GM19467 (cell line): ENCODE data around the gene ANKRD33B.

Experiments used
- ATAC-seq: cut with Tn5 transposase; IDR thresholded peaks from one replicate; pipeline ENCODE4 v1.9.1; 2021; ENCODE audit warnings: mild to moderate bottlenecking, moderate library complexity; ENCODE audit not compliant: unreplicated experiment

ANKRD33B gene

DNA sequence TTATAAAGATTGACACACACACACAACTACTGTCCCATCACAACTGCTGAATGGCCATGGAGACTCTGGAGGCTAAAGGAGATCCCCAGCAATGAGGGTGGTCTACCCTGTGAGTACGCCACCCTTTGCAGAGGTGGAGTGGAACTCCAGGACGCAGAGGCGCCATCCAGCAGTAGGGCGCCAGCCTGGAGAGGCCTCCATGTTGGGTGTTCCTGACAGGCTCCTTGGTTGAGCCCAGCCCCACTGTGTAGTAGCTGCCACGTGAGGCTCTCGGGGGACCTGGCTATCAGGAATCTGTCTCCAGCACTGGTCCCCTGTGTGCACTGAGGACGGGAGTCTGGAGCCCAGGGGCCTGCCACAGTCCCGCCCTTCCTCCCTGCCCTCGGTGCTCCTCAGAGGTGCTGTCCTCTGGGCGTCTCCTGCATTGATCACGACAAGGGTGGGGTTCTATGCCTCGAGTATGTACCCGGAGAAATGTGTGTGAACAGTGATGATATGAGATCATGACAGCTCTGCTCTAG lies 124.8 kb downstream of the ANKRD33B start:
- ATAC-seq, result no peak

DNA sequence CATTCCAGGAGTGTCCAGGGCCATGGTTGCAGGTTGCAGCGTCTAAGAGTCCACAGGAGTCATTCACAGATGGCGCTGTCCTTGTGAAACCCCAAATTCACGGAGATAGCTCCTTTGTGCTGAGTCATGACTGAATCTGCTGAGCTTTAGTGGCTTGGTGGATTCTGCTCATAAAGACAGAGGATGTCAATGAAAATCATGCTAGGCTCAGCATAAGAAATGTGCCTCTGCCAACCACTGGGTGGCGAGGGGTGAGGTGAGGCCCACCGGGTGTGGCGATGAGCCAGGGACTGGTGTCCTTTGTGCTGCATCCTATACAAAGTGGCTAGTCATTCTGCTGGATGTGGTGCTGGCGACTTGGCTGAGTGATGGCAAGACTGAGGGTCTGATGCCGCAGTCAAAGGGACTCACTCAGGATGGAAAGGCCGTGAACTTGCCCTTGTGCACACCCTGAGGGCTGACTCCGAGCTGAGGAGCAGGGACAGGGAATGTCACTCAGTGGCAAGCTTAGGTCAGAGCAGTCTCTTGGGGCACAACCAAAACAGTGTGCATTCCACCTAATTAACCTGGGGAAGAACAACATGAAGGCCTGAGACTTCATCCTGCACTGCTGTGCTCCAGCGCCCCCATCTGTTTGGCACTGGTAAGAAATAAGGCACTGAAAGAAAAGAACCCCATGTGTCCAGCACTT lies 125.7 kb downstream of the ANKRD33B start:
- ATAC-seq, result no peak

DNA sequence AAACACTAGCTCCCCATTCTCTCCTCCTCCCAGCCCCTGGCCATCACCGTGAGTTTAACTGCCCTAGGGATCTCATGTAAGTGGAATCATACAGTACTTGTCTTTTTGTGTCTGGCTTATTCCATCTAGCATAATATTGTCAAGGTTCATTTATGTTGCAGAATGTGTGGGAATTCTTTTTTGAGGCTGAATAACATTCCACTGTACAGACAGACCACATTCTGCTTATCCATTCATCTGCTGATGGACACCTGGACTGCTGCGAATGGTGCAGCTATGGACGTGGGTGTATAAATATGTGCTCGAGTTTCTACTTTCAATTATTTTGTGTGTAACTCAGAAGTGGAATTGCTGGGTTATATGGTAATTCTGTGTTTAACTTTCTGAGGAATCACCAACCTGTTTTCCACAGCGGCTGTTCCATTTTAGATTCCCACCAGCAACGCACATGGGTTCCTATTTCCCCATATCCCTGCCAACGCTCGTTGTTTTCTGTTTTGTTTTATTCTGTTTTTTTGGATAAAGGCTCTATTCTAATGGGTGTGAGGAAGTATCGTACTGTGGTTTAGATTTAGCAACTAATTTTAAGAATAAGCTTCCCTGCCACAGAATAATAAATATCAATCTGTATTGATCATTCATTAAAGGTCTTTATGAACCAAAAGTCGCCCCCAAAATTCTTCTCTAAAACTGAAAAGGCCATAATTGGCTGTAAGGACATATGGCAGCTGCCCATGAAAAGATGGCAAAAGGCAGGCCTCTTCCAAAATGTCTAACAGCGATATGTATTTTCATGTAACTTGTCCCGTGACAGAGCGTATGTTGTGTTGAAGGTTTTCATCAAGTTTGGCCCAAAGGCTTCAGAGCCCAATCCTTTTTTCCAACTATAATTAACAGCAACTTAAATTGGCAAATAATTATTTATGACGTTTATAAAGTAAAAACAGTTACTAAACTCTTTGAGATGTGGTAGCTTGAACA lies 126.9 kb downstream of the ANKRD33B start:
- ATAC-seq, result no peak

DNA sequence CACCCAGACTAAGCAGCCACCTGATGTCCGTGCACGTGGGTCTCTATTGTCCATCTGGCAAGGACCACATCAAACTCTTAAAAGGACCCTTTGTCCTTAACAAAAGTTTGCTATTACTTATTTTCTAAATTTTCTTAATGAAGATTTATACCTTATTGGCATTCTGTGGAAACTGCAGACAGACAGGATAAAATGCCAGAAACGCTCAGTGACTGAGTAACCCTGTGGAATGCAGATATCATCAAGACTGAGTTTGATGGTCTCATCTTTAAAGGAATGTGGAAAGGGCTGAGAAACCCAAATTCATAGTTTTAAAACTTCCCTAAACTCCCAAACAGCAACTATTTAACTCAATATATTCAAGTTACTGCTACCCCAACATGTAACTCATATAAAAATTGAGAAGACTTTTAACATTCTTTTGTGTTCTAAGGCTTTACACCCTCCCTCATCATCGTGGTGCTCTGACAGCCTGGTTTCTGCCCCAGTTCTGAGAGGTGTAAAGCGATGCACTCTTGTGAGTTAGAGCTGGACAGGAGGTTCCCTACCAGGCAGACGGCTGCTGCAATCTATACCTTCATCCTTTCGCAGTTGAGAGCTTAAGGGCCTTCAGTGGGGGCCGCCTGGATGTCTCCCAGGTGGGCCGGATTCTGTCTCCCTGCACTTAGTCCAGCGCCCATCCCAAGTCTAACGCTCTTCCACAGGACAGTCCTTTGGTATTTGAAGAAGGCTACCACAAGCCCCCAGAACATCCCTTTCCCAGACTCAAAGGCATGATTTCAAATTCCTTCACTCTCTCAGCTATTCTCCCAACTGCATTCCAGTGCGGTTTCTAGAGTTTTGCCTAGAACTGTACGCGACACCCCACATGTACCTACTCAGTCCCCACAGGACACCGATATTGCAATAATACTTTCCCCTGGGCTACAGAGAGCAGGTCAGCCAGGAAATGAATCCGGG lies 128.2 kb downstream of the ANKRD33B start:
- no peak for ATAC-seq

DNA sequence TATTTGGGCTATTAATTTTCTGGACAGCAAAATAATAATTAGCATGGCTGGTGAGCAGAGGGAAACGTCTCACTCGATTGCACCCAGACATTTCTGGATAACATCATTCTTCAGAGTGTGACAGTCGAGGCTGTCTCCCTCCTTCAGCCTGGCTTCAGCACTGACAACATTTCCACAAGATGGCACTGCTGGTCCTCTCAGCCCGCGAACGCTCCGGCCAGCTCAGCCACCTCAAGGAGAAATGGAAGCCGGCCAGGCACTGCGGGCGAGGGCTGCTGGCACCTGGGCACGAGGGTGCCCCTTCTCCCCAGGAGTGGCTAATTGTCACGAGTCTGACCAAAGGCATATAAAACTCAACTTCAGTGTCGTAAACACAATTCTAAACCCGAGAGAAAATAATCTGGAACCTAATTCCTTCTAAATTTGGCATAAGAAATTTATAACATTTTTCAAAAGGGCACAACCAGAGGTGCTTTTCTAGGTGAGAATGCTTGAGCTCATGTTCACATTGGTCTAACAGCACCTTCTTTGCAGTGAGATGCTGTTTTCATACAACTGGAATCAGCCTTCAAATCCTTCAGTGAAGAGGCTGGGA lies 131.3 kb downstream of the ANKRD33B start:
- no peak for ATAC-seq

DNA sequence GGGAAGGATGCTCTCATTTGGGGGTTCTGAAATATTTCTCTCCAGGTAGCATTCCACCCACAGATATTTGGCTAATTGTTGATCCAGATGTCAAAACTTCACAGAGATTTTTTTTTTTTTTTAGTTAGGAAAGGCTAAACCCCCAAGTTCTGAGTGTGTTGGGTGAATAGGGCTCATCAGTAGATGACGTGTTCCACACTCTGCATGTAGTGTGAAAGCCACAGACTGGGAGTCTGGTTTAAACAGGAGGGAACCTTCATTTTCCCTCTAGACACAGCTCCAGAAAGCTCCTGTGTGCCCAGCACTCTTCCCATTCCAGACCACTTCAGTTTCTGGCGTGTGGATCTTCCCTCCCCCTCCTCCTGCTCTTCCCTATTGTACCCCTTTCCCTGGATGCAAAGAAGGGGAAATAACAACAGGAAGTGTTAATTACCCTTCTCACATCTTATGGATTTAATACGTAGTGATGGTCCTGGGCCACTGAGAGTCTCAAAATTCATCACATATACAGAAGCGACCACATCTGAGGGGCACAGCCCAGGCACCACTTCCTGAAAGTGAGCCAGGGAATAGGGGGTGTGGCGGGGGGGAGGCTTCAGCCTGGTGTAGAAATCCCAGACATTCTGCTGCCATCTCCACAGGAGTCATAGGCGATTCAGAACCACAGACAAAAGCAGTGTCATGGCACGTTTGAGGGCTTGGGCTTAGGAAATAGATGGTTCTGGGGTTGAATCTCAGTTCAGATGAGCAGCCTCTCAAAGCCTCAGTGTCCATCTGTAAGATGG lies 132.1 kb downstream of the ANKRD33B start:
- ATAC-seq, result no peak

DNA sequence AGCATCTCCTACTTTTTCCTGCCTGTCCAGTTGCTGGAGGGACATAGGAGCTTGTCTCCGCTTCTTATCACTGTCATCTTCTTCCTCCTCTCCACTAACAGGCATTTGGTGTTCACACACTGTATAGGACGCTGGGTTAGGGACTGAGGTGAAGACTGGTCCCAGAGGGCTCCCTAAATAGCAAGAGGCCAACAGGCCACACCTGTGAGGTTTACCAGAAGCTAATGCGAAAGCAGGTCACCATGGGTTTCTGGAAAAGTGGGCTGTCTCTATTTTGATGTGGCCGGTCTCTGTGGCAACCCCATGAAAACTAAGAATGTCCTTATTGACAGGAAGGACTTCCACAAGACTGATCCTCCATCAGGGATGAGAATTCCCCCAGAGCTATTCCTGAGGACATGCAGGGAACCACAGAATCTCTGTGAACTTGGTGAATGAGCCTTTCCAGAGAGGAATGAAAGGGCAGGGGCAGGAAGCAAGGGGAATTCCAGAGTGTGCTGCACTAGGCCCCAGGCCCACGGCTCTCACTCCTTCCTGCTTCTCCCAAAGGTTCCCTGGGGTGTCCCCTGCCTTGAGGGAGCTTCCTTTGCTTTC lies 135.5 kb downstream of the ANKRD33B start:
- peak; percentile 35 for ATAC-seq

DNA sequence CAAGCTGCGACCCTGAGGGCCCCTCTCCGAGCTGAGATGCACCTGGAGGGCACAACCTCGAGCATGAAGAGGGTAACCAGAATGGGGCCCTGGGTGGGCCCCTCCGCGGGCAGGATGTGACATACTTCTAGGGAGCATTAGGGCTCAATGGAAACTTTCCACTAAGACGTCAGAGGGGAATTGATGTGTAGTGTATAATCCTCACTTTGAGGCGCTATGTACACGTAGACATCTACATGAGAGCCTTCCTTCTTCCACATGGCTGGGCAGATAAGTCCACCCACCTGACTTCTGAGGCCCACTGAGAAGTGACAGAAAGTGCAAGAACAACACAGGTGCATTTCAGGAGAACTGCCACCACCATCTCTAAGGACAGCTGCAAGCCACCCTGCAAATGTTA lies 136.1 kb downstream of the ANKRD33B start:
- peak; percentile 65 for ATAC-seq

DNA sequence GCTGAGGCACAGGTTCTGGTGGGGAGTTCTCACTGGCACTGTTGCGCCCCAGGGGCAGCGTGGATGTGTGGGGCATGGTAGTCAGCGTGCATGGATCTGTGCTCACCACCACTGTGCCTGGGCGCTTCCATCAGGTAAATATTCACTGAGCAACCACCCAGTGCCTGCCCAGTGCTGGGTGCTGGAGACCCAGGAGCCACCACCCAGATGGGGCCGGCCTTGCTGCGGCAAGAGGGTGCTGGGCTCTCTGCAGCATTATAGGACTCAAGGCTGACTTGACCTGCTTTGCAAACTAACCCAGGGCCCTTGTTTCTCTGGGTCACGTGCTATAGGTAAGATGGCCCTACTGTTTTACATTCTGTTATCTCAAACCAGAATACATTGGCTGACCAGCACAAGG lies 136.6 kb downstream of the ANKRD33B start:
- ATAC-seq, result peak; percentile 13

DNA sequence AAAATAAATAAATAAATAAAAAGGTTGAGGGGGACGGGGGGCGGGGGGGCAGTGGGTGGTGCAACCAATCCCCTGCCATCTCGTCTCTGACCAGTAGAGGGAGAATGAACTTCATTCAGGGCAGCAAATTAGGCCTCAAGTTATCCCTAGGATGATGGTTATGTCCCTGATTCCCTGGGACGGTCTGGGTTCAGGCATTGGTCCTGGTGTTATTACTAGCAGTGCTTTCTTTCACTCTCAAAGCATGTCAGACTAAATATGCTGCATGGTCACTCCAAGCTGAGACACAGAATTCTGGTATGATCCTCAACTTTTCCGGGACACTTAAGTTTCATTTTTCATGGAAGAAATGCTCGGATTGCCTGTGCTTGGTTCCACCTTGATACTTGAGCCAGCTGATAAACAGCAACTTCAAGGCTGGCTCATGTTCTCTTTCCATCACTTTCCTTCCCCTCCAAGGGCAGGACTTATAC lies 137.7 kb downstream of the ANKRD33B start:
- ATAC-seq, result no peak

DNA sequence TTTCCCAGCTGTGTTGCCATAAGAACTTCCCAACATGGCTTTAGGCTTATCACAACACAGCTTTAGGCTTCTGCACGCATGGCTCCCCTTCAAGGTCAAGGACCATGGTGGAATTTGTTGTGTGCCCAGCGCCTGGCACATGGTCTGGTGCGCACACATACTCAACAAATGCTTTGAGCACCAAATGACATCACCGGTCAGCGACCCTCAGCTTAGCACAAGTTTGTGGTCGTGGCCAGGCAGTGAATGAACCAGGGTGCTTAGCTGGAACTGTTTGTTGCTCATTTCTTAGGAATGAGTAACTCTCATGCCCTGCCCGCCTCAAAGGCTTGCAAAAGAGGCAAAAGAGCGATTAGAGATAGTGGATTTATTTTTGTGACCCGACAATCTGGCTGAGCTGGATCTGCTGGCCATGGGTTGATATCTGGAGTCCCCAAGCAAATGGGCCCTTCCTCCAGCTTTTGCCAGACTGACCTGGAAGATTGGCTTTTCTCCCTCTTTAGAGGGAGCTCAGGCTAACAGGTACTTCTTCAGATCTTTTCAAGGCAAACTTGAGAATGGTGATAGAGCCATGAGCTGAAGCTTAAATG lies 138.3 kb downstream of the ANKRD33B start:
- no peak for ATAC-seq

DNA sequence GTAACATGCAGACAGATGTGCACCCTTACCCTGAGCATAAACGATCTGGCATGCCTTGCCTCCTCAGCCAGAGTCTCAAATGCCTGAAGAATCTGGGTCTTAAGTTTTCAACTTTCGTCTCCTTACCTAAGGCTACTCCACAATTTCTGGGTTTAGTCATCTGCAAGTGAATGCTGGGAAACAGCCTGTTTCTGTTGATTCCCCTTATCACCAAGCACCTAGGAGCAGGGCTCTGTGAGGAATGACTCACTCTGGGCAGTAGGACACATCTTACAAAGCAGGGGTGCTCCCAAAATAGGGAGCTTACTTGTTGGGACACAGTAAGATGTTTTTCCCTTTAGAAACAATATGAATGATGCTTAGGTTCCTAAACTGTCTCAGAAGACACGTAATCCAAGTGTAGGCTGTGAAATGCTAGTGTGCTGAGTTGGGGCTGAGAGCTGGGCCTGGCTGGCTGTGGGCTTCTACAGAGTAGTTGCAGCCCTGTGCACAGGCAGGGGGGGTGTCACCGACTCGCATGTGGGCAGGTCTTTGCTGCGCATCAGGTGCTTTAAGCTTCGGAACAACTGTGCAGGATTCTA lies 139.1 kb downstream of the ANKRD33B start:
- no peak for ATAC-seq

DNA sequence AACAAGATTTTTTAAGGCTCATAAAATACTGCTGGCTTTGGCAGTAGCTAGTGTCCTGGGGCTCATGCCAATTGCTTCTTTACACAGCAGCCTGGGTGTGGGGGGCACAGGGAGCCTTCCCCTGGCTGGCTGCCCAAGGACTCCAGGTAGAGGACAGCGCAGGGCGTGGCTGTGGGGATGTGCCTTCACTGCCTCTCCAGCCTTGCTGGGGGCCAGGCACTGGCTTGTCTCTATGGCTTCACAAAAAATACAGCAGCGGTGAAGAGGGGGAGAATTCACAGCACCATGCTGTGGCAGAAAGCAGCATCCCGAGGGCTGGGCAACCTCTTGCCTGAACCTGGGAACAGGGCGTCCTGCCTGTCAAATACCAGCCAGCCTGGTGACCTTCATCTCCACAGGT lies 139.8 kb downstream of the ANKRD33B start:
- ATAC-seq, result no peak

DNA sequence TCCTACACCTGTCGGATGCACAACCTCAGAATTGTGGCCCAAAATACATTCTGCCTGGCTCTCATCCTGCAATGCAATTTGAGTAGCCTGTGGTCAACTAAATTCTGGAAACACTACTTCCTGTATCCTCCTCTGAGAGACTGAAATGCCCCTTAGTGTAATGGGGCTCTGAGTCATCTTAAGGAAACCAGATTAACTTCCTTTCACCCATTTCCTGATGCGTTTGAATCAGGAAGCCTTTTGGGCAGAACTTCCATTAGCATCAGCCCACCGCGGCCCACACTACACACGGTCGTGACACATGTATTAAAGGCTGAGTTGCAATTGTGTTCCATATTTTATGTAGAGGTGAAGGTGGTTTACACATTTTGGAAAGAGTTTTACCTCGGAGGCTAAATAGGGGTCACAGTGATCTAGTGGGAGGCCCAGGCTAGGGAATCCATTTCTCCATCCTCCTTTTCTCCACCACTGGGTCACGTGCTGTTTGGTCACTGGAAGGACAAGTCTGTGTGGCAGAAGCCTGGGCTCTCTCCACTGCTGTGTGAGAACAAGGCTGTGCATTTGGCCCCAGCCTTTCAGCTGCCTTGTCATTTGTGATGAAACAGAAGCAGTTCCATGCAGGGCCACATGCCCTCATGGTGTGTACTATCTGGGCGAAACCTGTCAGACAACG lies 141.2 kb downstream of the ANKRD33B start:
- ATAC-seq, result no peak

DNA sequence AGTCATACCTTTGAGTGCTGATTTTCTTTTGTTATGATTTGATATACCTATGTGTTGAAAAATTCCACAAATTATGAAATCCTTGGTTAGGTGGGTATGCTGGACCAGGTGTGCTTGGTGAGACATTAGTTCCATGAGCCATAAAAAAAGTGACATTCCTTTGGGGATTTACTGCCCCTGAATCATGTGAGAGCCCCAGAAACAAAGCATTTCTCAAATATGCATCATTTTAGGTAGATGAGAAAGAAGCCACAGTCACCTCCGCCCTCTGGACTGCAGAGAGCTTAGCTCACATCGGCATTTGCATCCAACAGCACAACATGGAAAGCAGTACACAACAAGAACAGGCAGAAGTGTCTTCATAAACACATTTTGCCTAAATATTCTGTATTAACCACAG lies 141.9 kb downstream of the ANKRD33B start:
- ATAC-seq, result no peak

DNA sequence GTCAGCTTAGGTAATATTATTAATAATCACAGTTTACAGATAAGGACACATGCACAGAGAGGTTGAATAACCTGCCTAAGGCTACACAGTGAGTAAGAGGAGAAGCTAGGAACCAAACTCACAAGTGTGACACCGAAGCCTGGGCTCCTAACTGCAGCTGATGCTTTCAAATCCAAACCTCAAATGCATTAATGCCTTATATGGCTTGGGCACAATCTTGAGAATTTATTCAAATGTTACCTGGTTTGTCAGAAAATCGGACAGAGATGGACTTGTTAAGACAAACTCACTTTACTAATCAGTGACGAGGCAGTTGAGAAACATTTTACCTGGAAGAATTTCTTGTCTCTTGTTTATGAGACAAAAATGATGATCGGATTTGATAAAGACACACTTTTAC lies 142.5 kb downstream of the ANKRD33B start:
- no peak for ATAC-seq
